GM19455 (cell line): ENCODE data around the gene MST1R.
"Not testable (repeated sequence)": the region's sequence is repeated elsewhere in the genome, so short reads cannot be mapped to it uniquely, and the experiment has no call there.

Experiments
- ATAC-seq: cut with Tn5 transposase; IDR thresholded peaks from one replicate; pipeline ENCODE4 v1.9.1; 2021; ENCODE audit not compliant: unreplicated experiment

The MST1R gene

DNA sequence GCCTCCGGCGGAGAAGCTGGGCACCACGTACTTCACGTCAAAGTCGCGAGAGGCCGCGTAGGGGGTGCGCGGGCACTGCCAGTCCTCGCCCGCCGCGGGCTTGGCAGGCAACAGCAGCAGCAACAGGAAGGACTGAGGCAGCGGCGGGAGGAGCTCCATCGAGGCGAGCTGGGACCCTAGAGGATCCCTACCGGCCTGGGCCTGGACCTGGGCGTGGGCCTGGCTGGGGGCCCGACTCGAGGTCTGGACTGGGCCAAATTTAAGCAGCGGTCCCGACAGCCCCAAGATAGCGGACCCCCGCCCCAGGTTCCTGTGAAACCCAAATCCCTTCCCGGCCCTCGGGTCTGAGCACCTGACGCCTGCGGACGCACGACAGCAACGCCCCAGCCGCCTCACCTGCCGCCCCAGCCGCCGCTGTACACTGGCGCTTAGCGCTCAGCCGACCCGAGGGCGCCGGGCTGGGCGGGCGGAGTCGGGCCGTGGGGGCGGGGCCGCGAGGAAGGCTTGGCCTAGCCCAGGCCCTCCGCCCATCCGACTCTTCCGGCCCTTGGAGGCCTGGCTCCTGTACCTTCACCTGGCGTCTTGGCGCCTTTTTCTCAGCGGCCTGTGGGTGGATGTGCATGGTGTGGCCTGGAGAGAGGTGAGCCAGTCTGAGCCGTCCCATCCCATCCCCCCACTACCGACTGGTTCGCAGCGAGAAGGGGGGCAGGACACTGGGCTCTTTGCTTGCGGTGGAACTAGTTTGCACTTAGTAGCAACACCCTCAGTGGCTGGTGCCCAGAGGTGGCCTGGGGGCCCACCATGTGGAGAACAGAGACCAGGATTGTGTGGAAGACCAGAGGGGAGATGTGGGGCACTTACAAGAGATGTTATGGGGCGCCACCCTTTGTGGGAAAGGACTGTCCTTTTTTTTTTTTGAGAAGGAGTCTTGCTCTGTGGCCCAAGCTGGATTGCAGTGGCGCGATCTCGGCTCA, at the start of gene MST1R:
Gene MST1R (minus strand): TSS at position 423 of the 974 bp plus-strand sequence. CDS start 264 bp downstream, at position 159.
- peak; percentile 72 for ATAC-seq

DNA sequence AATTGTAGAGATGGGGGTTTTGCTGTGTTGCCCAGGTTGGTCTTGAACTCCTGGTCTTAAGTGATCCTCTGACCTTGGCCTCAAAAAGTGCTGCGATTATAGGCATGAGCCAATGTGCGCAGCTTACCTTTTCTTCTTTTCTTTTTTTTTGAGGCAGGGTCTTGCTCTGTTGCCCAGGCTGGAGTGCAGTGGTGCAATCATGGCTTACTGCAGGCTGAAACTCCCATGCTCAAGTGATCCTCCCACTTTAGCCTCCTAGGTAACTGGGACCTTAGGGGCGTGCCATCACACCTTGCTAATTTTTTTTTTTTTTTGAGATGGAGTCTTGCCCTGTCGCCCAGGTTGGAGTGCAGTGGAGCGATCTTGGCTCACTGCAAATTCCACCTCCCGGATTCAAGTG, 49.3 kb upstream of the MST1R start:
- ATAC-seq = no peak

DNA sequence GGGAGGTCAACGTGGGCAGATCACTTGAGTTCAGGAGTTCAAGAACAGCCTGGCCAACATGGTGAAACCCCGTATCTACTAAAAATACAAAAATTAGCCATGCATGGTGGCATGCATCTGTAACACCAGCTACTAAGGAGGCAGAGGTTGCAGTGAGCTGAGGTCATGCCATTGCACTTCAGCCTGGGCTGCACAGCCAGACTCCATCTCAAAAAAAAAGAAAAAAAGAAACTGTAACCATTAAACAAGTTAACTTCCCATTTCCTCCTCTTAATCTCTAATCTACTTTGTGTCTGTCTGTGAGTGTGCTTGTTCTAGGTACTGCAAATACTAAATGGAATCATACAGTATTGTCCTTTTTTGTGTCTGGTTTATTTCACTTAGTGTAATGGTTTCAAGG, 39.0 kb upstream of the MST1R start:
- ATAC-seq = no peak

DNA sequence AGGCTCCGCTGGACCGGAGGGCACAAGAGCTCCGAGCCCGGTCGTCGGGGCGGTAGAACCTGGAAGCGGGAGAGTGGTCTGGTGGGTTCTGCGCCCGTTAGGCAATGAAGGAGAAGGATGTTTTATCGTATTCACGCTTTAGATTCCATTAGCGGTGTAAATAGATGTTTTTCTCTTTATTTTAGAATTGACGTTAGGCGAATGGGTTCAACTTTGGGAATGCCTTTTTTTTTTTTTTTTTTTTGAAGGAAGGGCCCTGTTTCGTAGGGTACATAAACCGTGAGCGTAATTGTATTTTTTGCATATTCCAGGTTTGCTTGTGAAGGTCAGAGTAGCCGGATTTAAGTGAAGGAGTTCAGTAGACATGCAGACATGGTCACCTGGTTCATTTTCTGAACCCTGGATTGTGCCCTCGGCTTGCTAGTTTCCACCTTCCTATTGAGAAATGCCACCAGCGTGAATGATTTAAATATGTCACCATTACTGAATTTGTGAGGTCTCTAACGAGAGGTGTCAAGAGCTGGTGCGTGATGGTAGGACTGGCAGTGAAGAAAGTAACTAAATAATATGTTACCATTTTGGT, 37.1 kb upstream of the MST1R start:
- no peak for ATAC-seq

DNA sequence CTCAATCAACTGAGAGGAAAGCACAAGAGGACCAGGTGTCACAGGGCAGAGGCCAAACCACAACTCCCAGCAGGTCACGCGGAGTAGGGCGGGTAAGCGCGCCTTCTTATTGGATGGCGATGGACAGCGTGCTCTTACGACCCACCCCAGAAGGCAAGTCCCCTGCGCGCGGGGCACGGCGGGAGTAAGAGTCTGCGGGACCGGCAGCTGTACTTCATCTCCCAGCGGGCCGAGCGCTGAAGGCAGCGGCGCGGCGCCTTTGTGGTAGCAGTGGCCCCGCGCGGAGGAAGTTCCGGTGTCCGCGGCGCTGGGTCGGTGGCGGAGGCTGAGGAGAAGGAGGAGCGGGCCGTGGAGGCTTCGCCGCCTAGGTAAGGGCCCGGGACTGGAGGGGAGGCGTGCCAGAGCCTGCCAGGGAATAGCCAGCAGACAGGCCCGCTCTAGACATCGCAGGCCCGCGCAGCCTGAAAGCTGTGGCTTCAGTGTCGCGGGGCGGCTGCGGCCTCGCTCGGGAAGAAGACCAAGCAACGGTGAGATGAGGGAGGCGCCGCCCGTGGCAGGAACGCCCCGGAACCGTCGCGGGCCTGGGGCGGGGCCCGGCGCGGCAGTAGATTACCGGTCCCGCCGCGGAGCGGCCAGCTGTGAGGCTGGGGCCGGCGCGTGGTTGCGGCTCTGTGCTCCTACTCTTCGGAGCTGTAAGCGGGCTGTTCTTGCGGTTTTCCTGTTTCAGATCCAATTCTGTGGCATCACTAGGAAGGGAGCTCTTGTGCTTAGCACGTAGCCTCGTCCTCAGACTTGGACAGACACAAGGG, 36.4 kb upstream of the MST1R start, which contains the start of gene RBM6:
Gene RBM6 (plus strand): TSS at position 293 of the 809 bp plus-strand sequence. CDS start 22,492 bp downstream, outside the sequence.
- peak; percentile 80 for ATAC-seq

DNA sequence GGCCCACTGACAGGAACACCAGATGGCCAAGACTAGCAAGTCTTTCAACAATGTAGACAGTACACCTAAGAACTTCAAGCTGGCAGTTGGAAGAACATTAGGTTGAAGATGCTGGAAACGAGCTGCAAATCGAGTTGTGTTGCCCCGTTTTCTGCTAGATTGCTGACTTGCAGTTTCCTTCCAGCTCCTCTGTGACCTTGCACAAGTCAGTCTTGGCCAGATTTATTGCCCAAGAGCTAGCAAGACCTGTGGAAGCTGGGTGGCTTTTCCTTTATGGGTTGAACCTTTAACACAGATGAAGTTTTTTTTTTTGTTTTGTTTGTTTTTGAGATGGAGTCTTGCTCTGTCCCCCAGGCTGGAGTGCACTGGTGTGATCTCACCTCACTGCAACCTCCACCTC, 33.4 kb upstream of the MST1R start:
- no peak for ATAC-seq

DNA sequence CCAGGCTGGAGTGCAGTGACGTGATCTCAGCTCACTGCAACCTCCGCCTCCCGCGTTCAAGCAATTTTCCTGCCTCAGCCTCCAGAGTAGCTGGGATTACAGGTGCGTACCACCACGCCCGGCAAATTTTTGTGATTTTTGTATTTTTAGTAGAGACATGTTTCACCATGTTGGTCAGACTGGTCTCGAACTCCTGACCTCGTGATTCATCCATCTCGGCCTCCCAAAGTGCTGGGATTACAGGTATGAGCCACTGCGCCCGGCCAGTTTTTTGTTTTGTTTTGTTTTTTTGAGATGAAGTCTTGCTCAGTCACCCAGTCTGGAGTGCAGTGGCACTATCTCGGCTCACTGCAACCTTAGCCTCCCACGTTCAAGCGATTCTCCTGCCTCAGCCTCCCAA, 28.6 kb upstream of the MST1R start:
- ATAC-seq = not testable (repeated sequence)

DNA sequence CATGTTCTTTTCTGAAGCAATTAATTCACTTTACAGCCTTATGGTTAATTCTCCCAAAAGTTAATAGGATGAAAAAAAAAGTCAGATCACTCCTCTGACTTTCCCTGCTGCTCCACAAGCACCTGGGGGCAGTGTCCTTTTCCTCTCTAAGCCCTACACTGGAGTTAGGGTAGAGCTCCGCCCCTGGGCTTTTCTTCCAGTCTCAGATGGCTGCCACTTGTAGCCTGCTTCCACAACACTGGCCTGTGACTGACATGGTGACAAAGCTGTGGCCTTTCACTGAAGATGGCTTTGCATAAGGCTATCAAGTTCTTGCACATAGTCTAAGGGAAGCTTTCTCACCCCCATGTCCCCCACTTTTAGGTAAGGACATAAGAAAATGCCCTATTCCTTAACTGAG, 27.2 kb upstream of the MST1R start:
- ATAC-seq = no peak

DNA sequence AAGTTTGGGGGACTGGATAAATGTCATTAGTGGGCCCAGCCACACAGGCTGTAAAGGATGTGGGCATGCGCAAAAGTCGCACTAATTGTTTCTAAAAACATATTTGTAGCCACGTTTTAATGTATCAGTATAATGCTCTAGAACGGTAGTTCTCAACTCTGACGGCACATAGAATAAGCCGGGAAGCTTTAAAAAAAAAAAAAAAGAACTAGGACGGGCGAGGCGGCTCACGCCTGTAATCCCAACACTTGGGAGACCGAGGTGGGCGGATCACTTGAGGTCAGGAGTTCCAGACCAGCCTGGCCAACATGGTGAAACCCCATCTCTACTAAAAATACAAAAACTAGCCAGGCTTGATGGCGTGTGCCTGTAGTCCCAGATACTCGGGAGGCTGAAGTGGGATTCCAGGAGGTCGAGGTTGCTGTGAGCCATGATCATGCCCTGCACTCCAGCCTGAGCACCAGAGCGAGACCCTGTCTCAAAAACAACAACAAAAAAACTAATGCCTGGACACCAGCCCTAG, 26.6 kb upstream of the MST1R start:
- no peak for ATAC-seq

DNA sequence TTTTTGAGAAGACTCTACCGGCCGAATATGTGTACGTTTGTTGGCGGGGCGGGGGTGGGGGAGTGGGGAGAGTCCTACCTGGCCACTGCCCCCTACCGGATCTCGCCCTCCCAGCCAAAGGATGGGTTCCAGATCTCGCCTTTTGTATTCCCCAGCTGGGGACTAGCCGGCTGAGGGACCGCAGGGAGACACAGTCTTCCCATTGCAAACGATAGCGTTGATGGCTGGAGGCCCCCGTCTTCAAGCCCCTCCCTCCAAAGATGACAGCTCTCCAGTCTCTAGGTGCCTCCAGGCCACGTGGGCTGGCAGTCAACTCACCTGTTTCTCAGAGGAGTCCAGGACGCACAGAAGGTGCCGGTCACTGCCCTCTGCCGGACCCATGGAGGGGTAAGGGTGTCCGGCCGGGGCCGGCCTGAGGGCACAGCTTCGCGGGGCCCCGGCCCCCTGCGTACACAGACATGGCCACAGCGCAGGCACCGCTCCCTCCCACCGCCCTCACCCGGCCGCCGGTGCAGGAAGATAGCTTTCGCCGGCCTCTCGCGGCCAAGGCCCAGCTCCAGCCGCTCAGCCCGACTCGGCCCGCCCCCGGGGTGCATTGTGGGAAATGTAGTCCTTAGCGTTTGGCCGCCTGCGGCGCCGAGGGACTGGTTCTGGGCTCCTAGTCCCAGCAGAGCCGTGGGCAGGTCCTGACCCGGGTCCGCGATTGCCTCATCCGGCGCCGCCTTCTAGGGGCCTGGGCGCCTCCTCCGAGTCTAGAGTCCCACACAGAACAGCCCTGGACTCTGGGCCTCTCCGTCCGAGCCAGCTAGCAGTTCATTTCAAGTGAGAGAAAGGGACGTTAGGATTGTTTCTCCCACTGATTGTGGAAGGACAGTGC, 25.9 kb upstream of the MST1R start, which contains the start of gene MON1A:
Gene MON1A (minus strand): TSS at position 521 of the 877 bp plus-strand sequence. CDS start 16,465 bp downstream, outside the sequence.
- peak; percentile 94 for ATAC-seq

DNA sequence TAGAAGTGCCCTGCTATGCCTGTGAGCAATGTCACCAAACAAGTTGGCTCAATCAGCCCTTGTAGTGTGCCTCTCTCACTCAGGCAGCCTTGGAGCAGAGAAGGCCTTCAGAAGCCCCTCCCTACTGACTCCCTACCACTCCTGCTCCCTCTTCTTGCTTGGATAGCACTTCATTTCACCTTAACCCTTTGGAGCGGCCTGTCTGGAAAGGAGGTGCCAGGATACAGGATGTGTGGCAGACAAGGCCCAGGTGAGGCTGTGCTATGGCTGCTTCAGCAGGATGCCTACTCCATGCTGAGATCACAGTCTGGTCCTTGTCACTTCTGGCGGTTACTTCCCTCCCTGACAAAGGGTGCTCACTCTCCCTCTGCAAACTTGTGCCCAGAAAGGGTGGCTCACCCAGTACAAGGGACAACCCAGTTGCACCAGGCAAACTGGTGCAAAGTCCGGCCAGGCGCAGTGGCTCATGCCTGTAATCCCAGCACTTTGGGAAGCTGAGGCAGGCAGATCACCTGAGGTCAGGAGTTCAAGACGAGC, 24.9 kb upstream of the MST1R start:
- ATAC-seq = no peak

DNA sequence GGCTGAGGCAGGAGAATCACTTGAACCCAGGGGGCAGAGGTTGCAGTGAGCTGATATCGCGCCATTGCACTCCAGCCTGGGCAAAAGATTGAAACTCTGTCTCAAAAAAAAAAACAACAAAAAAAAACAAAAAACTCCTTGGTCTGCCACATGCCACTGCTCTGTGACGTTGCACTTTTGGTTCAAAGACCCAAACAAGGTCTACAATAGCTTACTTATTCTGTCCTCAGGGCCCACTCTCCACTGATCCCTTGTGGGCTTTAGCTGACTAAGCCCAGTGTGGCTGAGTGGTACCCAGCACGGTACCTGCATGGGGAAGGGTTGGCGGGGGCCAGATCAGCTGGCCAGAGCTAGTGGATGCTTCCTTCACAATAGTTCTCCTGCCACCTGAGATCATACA, 24.1 kb upstream of the MST1R start:
- no peak for ATAC-seq

DNA sequence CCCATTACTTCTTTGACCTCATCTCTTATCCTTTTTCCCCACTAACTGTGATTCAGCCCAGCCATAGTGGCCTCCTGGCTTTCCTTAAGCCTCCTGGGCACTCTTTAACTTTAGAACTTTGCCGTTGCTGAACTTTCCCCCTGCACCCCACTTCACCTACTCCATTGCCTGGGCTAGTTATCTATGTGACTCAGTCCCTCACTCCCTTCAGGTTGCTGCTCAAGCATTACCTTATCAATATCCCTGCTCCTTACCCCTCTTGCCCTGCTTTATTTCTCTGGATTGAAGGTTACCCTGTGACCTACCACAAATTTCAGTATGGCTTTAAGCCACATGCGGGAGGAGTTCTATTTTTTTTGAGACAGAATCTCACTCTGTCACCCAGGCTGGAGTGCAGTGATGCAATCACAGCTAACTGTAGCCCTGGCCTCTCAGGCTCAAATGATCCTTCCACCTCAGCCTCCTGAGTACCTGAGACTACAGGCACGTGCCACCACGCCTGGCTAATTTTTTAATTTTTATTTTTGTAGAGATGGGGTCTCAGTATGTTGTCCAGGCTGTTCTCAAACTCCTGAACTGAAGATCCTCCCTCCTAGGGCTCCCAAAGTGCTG, 22.6 kb upstream of the MST1R start:
- no peak for ATAC-seq

DNA sequence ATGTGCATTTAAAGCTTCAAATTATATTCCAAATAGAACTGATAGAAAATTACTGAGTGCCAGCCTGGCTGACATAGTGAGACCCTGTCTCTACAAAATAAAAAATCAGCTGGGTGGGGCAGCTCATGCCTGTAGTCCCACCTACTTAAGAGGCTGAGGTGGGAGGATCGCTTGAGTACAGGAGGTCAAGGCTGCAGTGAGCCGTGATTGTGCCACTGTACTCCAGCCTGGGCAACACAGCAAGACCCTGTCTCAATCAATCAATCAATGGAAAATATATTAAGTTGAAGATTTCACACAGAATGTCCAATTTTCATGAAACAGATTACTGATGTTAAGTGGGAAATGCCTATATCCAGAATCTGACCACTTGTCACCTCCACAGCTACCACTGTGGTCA, 21.8 kb upstream of the MST1R start:
- ATAC-seq = no peak

DNA sequence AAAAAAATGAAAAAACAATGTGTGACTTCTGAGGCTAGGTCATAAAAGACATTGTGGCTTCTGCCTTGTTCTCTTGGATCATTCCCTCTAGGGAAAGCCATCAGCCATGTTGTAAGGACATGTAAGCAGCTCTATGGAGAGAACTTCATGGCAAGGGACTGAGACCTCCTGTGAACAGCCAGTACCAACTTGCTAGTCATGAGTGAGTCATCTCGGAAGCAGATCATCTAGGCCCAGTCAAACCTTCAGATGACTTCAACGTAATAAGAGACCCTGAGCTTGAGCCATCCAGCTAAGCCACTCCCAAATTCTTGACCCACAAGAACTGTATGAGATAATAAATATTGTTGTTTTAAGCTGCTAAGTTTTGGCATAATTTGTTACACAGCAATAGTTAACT, 21.0 kb upstream of the MST1R start:
- no peak for ATAC-seq

DNA sequence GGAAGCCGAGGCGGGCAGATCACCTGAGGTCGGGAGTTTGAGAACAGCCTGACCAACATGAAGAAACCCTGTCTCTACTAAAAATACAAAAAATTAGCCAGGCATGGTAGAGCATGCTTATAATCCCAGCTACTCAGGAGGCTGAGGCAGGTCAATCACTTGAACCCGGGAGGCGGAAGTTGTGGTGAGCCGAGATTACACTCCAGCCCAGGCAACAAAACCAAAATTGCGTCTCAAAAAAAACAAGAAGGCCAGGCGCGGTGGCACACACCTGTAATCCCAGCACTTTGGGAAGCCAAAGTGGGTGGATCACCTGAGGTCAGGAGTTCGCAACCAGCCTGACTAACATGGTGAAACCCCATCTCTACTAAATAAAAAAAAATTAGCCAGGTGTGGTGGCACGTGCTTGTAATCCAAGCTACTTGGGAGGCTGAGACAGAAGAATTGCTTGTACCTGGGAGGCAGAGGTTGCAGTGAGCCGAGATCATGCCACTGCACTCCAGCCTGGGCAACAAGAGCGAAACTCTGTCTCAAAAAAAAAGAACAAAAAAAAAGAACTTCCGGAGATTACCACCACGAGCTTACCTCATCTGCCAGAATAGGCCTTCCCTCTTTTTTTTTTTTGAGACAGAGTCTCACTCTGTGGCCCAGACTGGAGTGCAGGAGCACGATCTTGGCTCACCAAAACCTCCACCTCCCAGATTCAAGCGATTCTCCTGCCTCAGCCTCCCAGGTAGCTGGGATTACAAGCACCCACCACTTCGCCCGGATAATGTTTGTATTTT, 14.3 kb upstream of the MST1R start:
- not testable (repeated sequence) for ATAC-seq

DNA sequence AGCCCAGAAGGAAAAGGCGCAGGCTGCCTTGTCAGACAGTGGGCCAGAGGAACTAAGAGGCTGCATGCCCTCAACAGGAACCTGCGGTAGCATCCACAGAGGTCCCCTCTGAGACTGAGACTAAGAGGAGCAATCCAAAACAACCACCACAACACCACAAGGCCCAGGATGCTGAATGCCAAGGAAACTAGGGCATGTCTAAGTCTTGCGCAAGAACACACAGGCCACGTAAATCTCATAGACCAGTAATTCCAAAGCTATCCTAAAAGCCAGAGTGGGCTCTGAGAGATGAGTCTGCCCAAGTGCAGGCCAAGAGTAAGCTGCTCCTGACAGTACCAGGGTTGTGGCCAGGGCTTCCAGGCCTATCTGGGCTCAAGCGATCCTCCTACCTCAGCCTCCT, 13.0 kb upstream of the MST1R start:
- no peak for ATAC-seq

DNA sequence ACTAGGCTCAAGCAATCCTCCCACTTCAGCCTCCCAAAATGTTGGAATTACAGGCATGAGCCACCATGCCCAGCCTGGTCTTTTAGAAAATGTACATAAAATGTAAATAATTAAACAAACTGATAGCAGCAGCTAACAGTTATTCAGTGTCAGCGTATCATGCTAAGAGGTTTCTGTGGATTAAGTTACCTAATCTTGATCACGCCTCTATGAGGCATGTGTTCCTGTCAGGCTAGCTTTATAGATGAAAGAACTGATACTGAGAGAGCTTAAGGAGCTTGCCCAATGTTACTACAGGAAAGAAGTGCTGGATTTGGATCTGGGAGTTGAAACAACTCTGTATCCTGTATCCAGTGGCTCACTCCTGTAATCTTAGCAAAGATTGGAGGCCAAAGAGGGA, 11.2 kb upstream of the MST1R start:
- ATAC-seq = no peak

DNA sequence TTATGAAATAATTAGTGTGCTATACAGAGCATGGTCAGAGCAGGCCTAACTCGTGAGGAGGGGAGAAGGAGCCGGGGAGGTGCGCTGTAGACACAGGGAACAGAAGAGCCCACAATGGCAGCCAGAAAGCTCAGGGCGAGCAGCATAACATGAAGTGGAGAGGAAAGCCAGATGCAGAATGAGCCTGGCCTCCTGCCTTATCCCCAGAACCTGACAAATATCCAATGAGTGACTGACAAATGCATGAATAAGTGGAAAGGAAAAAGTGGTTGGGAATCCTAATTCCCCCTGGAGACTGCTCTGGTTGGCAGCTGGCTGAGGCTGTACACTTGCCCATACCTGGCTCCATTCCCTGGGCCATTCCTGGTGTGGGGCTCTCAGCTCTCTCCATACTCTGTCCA, 9.2 kb upstream of the MST1R start:
- ATAC-seq = no peak
